HepG2 (cell line): ENCODE data around the gene INPP4B. TPM values are rescaled to one million over a fixed set of nuclear protein-coding genes. Genes with fewer than 3 reads are reported as not detected.

Source experiments
- ATAC-seq: fragments of 200-7000 bp; cut with Tn5 transposase; 3 replicates; pipeline ENCODE4 v1.9.1; 2020; ENCODE audit warnings: mild to moderate bottlenecking, moderate library complexity
- BruUV-seq: library from RNA; stranded (reverse); fragments of 400-500 nt; replicated peaks from 2 replicates; lab custom pipeline; 2021; lab: Mats Ljungman, UMichigan
- CTCF ChIA-PET: fragments of 300-600 bp; formaldehyde crosslinking; extraction: SDS; loops from one replicate; lab custom pipeline; 2021; ENCODE audit warnings: low total read pairs, inconsistent platforms, low intra/inter-chr PET ratio; lab: Yijun Ruan, JAX
- POLR2A ChIA-PET: fragments of 350-600 bp; sonication (Branson Sonifier 250); formaldehyde crosslinking; loops from one replicate; lab custom pipeline; 2020; ENCODE audit warnings: antibody characterized with exemption, inconsistent platforms; lab: Yijun Ruan, JAX
- DNase-seq: peaks from one replicate; pipeline ENCODE4 v3.0.0-alpha.2; 2015; ENCODE audit warnings: low spot score
- FAIRE-seq: peaks from 3 replicates; lab custom pipeline; 2011; peaks lifted over from hg19 to GRCh38; lab: Jason Lieb, UNC
- H2AFZ ChIP-seq: one replicate; pipeline ENCODE4 v1.6.1; 2011; ENCODE audit warnings: low read length, inconsistent platforms
- H3K27ac ChIP-seq: fragments of 300-600 bp; 3 replicates; pipeline ENCODE4 v1.8.0; 2011; ENCODE audit warnings: mixed run types, mild to moderate bottlenecking, mixed read lengths, low read length, inconsistent platforms; ENCODE audit not compliant: insufficient read depth; ENCODE audit errors: extremely low read length
- H3K27me3 ChIP-seq, 2 experiments: fragments of 200-600 bp in 1 of 2; 2 replicates in 1 of 2; 3 replicates in 1 of 2; pipeline versions ENCODE4 v1.6.0 to v1.8.0; 2011; ENCODE audit warnings: low read length in 2 of 2, mild to moderate bottlenecking in 2 of 2, moderate library complexity in 2 of 2, inconsistent platforms in 1 of 2; ENCODE audit not compliant: insufficient read depth in 2 of 2, control insufficient read depth in 1 of 2
- H3K36me3 ChIP-seq, 2 experiments: fragments of 200-600 bp in 1 of 2; replicated peaks in 1 of 2; 2 replicates in 1 of 2; 3 replicates in 1 of 2; pipeline versions ENCODE4 v1.5.1 to v1.8.0; 2011; ENCODE audit warnings: low read length in 2 of 2, inconsistent platforms in 1 of 2; ENCODE audit not compliant: insufficient read depth in 2 of 2, control insufficient read depth in 1 of 2
- H3K4me1 ChIP-seq: 2 replicates; pipeline ENCODE4 v1.5.1; 2012; ENCODE audit warnings: low read length, inconsistent platforms; ENCODE audit not compliant: insufficient read depth
- H3K4me2 ChIP-seq: 2 replicates; pipeline ENCODE4 v1.6.0; 2011; ENCODE audit warnings: low read depth, low read length, inconsistent platforms
- H3K4me3 ChIP-seq, 3 experiments: fragments of 200-600 bp in 1 of 3; sonication (generic), shearing (Covaris generic) in 1 of 3; replicated peaks in 1 of 3; 2 replicates each; pipeline ENCODE4 v1.5.1; 2011 to 2016; ENCODE audit warnings: low read length in 3 of 3, inconsistent platforms in 2 of 3, low read depth in 2 of 3, mild to moderate bottlenecking in 2 of 3, control low read depth in 1 of 3, mixed read lengths in 1 of 3; ENCODE audit not compliant: insufficient read depth in 1 of 3
- H3K79me2 ChIP-seq: one replicate; pipeline ENCODE4 v1.6.1; 2011; ENCODE audit warnings: low read length, inconsistent platforms; ENCODE audit not compliant: insufficient read depth
- H3K9ac ChIP-seq: 2 replicates; pipeline ENCODE4 v1.6.0; 2011; ENCODE audit warnings: mild to moderate bottlenecking, low read depth, low read length, inconsistent platforms; ENCODE audit not compliant: insufficient read depth
- H3K9me3 ChIP-seq: 2 replicates; pipeline ENCODE4 v1.5.1; 2012; ENCODE audit warnings: mild to moderate bottlenecking, low read length
- H4K20me1 ChIP-seq: 2 replicates; pipeline ENCODE4 v1.6.0; 2011; ENCODE audit warnings: inconsistent platforms, mild to moderate bottlenecking, low read length, moderate library complexity; ENCODE audit not compliant: insufficient read depth
- BRD4 ChIP-seq: sonication (generic); formaldehyde crosslinking; IDR thresholded peaks from 2 replicates; pipeline ENCODE4 v1.4.0; 2020; ENCODE audit warnings: missing genetic modification reagents
- FOXC1 ChIP-seq: sonication (generic); formaldehyde crosslinking; IDR thresholded peaks from 2 replicates; pipeline ENCODE4 v1.8.0; 2022; ENCODE audit warnings: mild to moderate bottlenecking, missing genetic modification reagents, borderline replicate concordance
- HDAC1 ChIP-seq: sonication (generic); formaldehyde crosslinking; IDR thresholded peaks from 2 replicates; pipeline ENCODE4 v1.5.1; 2020; ENCODE audit warnings: mild to moderate bottlenecking, missing genetic modification reagents
- IRX3 ChIP-seq: sonication (generic); formaldehyde crosslinking; IDR thresholded peaks from 2 replicates; pipeline ENCODE4 v1.8.1; 2023; ENCODE audit warnings: mild to moderate bottlenecking, low read depth, missing genetic modification reagents, borderline replicate concordance
- LRRFIP1 ChIP-seq: sonication (generic); formaldehyde crosslinking; conservative IDR thresholded peaks from 2 replicates; pipeline ENCODE4 v1.4.0; 2020; ENCODE audit warnings: missing genetic modification reagents
- MTA3 ChIP-seq: sonication (generic); formaldehyde crosslinking; IDR thresholded peaks from 2 replicates; pipeline ENCODE4 v1.4.0; 2020; ENCODE audit warnings: missing genetic modification reagents
- PAF1 ChIP-seq: IDR thresholded peaks from 2 replicates; pipeline ENCODE4 v1.6.1; 2016; ENCODE audit warnings: missing genetic modification reagents, missing compliant biosample characterization
- ZBTB40 ChIP-seq, 2 experiments: fragments of 450-650 bp in 1 of 2; sonication (generic) in 1 of 2; formaldehyde crosslinking in 1 of 2; IDR thresholded peaks; 2 replicates each; pipeline versions ENCODE4 v1.6.1 to v1.8.0; 2016 to 2022; ENCODE audit warnings: antibody characterized with exemption in 1 of 2, mild to moderate bottlenecking in 1 of 2, missing genetic modification reagents in 1 of 2
- ZKSCAN8 ChIP-seq: IDR thresholded peaks from 2 replicates; pipeline ENCODE4 v1.6.1; 2016; ENCODE audit warnings: borderline replicate concordance, missing genetic modification reagents, missing compliant biosample characterization
- ZNF562 ChIP-seq: sonication (generic); formaldehyde crosslinking; IDR thresholded peaks from 2 replicates; pipeline ENCODE4 v1.8.0; 2022; ENCODE audit warnings: missing genetic modification reagents, borderline replicate concordance
- ZNF724P ChIP-seq: sonication (generic); formaldehyde crosslinking; IDR thresholded peaks from 2 replicates; pipeline ENCODE4 v1.8.0; 2022; ENCODE audit warnings: missing genetic modification reagents, borderline replicate concordance
- ZNF879 ChIP-seq: sonication (generic); formaldehyde crosslinking; IDR thresholded peaks from 2 replicates; pipeline ENCODE4 v1.8.1; 2023; ENCODE audit warnings: missing genetic modification reagents
- ZSCAN9 ChIP-seq: IDR thresholded peaks from 2 replicates; pipeline ENCODE4 v1.6.1; 2016; ENCODE audit warnings: borderline replicate concordance
- WGBS: methylation state at CpG from one replicate; pipeline ENCODE4 v1.1.6; 2017; ENCODE audit warnings: low lambda C conversion rate; 5-methylcytosine and 5-hydroxymethylcytosine counted together
- in situ Hi-C: cut with HindIII; loops from 2 replicates; pipeline ENCODE4 v1.10.0; 2017; ENCODE audit warnings: low pct_unique_long_range_greater_than_20kb; ENCODE audit not compliant: extremely low pct_ligation_motif_present
- intact Hi-C: fragments of 100-400 bp; cut with micrococcal nuclease; formaldehyde crosslinking; loops from one replicate; pipeline ENCODE4 v1.10.0; 2022; ENCODE audit not compliant: unreplicated experiment
- polyA plus RNA-seq, 8 experiments: library from polyadenylated mRNA; depleted of rRNA in 3 of 8; stranded (reverse) in 7 of 8; unstranded in 1 of 8; fragments of >200 nt; fragmentation: Illumina TruSeq in 4 of 8; extraction: Trizol in 4 of 8; gene quantifications; 2 replicates each; pipeline versions ENCODE4 v1.2.1 to v1.2.3, GENCODE V29; 2011 to 2016; ENCODE audit warnings: low read depth in 4 of 8, missing spikeins in 1 of 8, mixed read lengths in 1 of 8; ENCODE audit not compliant: insufficient read depth in 1 of 8
- total RNA-seq, 5 experiments: library from RNA; depleted of rRNA; stranded (reverse); fragments of >200 nt; fragmentation: Illumina TruSeq; extraction: Trizol; gene quantifications; 2 replicates each; pipeline ENCODE4 v1.2.3, GENCODE V29; 2016; ENCODE audit warnings: low read depth in 1 of 5

INPP4B gene
- total and polyA plus RNA-seq, 2 of the 13 experiments (the other 11 are each of a cell fraction or from before 2014, with no cell fraction given): not detected

GRCh38 chr4:142565771-142566170 lies 280.3 kb downstream of the INPP4B start:
- ChIA-PET CTCF (no interaction called here), POLR2A (no interaction called here)
- Histone ChIP-seq H3K4me1 (no peaks in the 10 kb centered on the region), H3K4me2 (no peak overlapping the region), H3K9me3 (peaks cover 9% of the 10 kb centered on the region; the same call in 1 of the 2 replicates), H3K27ac (no peak overlapping the region), H3K4me3 (no peak overlapping the region), H3K36me3 (no peaks in the 10 kb centered on the region), H4K20me1 (no peaks in the 10 kb centered on the region), H3K9ac (no peak overlapping the region), H3K79me2 (no peaks in the 10 kb centered on the region), H3K27me3 (no peaks in the 10 kb centered on the region), H2AFZ (no peak overlapping the region)
- BruUV-seq: no TSS peak
- intact Hi-C loops (no loop called here), in situ Hi-C loops (no loop called here)
- no peak for ATAC-seq
- no peak for DNase-seq
- WGBS: 13% methylated on average over 7 of the region's 7 CpGs
- FAIRE-seq: no peak
- TF ChIP-seq LRRFIP1 (CRISPR knock-in tag): no peak
- no peak for TF ChIP-seq MTA3 (CRISPR knock-in tag)
- TF ChIP-seq ZKSCAN8 (CRISPR knock-in tag): no peak
- no peak for TF ChIP-seq ZNF562 (CRISPR knock-in tag)
- TF ChIP-seq FOXC1 (CRISPR knock-in tag): no peak
- TF ChIP-seq BRD4 (CRISPR knock-in tag): no peak
- TF ChIP-seq ZBTB40 (IDR thresholded peaks at IDR 0.05): no peak
- no peak for TF ChIP-seq ZBTB40 (CRISPR knock-in tag; IDR thresholded peaks at IDR 0.05)
- no peak for TF ChIP-seq ZNF879 (CRISPR knock-in tag)
- TF ChIP-seq IRX3 (CRISPR knock-in tag): no peak
- no peak for TF ChIP-seq PAF1 (CRISPR knock-in tag)
- no peak for TF ChIP-seq ZNF724P
- no peak for TF ChIP-seq ZSCAN9
- TF ChIP-seq HDAC1 (CRISPR knock-in tag): no peak
